ENCODE results near the gene AGAP1. TPM values are rescaled to one million over a fixed set of nuclear protein-coding genes. Genes with fewer than 3 reads are reported as not detected.

The AGAP1 gene
- total RNA-seq, 1 donor from 2014 or later, result 44.0 TPM

GRCh38 chr2:235526166-235526565 is 32.3 kb downstream of the AGAP1 start:
- DNase-seq (ENCODE audit: low spot score in 2 of 2, unreplicated experiment in 2 of 2), result no peak
- no peak overlapping the region for H3K27ac Mint-ChIP-seq
- H3K4me3 Mint-ChIP-seq, result no peak overlapping the region
- TF ChIP-seq CTCF (IDR thresholded peaks at IDR 0.05; ENCODE audit: unreplicated experiment), result no peak
- H3K9me3 Mint-ChIP-seq, result peaks cover 10% of the 10 kb centered on the region
- peaks cover 7% of the 10 kb centered on the region for H3K4me1 Mint-ChIP-seq
- no peaks in the 10 kb centered on the region for H3K27me3 Mint-ChIP-seq (ENCODE audit: low read depth)
- peaks cover 2% of the 10 kb centered on the region for H3K36me3 Mint-ChIP-seq

GRCh38 chr2:235527806-235528469 is 34.1 kb downstream of the AGAP1 start:
- no peak for DNase-seq (ENCODE audit: low spot score in 2 of 2, unreplicated experiment in 2 of 2)
- no peak overlapping the region for H3K27ac Mint-ChIP-seq
- H3K36me3 Mint-ChIP-seq, result peaks cover 2% of the 10 kb centered on the region
- peaks cover 7% of the 10 kb centered on the region for H3K4me1 Mint-ChIP-seq
- H3K9me3 Mint-ChIP-seq, result peaks cover 10% of the 10 kb centered on the region
- no peak overlapping the region for H3K4me3 Mint-ChIP-seq
- TF ChIP-seq CTCF (IDR thresholded peaks at IDR 0.05; ENCODE audit: unreplicated experiment), result no peak
- no peaks in the 10 kb centered on the region for H3K27me3 Mint-ChIP-seq (ENCODE audit: low read depth)

- H3K27me3 Mint-ChIP-seq (ENCODE audit: low read depth), result no peaks in the 10 kb centered on the region
- H3K4me3 Mint-ChIP-seq, result no peak overlapping the region
- H3K36me3 Mint-ChIP-seq, result peaks cover 2% of the 10 kb centered on the region
- no peak for DNase-seq (ENCODE audit: low spot score in 2 of 2, unreplicated experiment in 2 of 2)
- peaks cover 9% of the 10 kb centered on the region for H3K4me1 Mint-ChIP-seq
- peaks cover 10% of the 10 kb centered on the region for H3K9me3 Mint-ChIP-seq
- TF ChIP-seq CTCF (IDR thresholded peaks at IDR 0.05; ENCODE audit: unreplicated experiment), result no peak
- no peak overlapping the region for H3K27ac Mint-ChIP-seq
Measured at GRCh38 chr2:235529621-235530020, 35.8 kb downstream of the AGAP1 start.

- Mint-ChIP-seq H3K27me3 (ENCODE audit: low read depth) (no peaks in the 10 kb centered on the region), H3K36me3 (peaks cover 2% of the 10 kb centered on the region)
Measured at GRCh38 chr2:235530735-235531134, 36.9 kb downstream of the AGAP1 start.

GRCh38 chr2:235532307-235532706 is 38.5 kb downstream of the AGAP1 start:
- Mint-ChIP-seq H3K36me3 (peaks cover 2% of the 10 kb centered on the region), H3K27ac (no peak overlapping the region), H3K4me1 (peaks cover 9% of the 10 kb centered on the region), H3K4me3 (no peak overlapping the region), H3K27me3 (ENCODE audit: low read depth) (no peaks in the 10 kb centered on the region), H3K9me3 (peaks cover 10% of the 10 kb centered on the region)
- no peak for TF ChIP-seq CTCF (IDR thresholded peaks at IDR 0.05; ENCODE audit: unreplicated experiment)
- DNase-seq (ENCODE audit: low spot score in 2 of 2, unreplicated experiment in 2 of 2), result no peak

More at GRCh38 chr2:235530735-235531134, 36.9 kb downstream of the AGAP1 start:
- Mint-ChIP-seq H3K4me3 (no peak overlapping the region), H3K4me1 (peaks cover 9% of the 10 kb centered on the region), H3K27ac (no peak overlapping the region), H3K9me3 (peaks cover 10% of the 10 kb centered on the region)
- TF ChIP-seq CTCF (IDR thresholded peaks at IDR 0.05; ENCODE audit: unreplicated experiment), result no peak
- no peak for DNase-seq (ENCODE audit: low spot score in 2 of 2, unreplicated experiment in 2 of 2)

Measured in mesothelial cell of epicardium (in vitro differentiated cells).